Measurements from ENCODE around the gene DTX1. TPM values are rescaled to one million over a fixed set of nuclear protein-coding genes. Genes with fewer than 3 reads are reported as not detected.

DTX1 gene
- total and polyA plus RNA-seq, 7 experiments from 2014 or later, result 0.80 to 15.8 (median 4.5) TPM; not detected in 1

DNA sequence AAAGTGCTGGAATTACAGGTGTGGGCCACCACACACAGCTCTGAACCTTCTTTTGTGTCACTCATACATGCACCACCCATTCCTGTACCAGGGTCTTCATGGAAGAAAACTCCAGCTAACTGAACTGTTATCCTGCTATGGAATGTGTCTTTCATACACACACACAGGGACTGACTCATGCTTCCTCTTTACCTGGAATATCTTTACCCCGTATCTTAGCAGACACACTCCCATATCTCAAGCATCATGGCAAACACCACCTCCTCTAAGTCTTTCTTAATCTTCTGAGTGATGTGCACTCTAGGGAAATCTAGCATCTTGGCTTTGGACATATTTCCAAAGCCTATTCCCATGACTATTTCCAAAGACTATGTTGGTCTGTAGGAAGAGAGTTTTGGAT is 35.0 kb upstream of the DTX1 start:
- H3K27ac Mint-ChIP-seq, result no peak overlapping the region
- intact Hi-C loops (cut with micrococcal nuclease), result no loop called here
- DNase-seq (no peak), ATAC-seq (no peak)
- Histone ChIP-seq H3K27ac (ENCODE audit: low read depth, low read length) (no peak overlapping the region), H3K4me3 (ENCODE audit: low read length) (no peak overlapping the region), H3K36me3 (ENCODE audit: control insufficient read depth in 2 of 3, insufficient read depth in 3 of 3, low read length in 3 of 3) (no peaks in the 10 kb centered on the region), H3K9me3 (ENCODE audit: control insufficient read depth in 2 of 3, low read length in 3 of 3) (no peaks in the 10 kb centered on the region), H3K27me3 (ENCODE audit: control insufficient read depth in 2 of 2, insufficient read depth in 2 of 2, low read length in 2 of 2) (no peaks in the 10 kb centered on the region), H3K4me1 (ENCODE audit: control insufficient read depth in 2 of 2, insufficient read depth in 2 of 2, low read length in 2 of 2) (no peaks in the 10 kb centered on the region)
- H3K27me3 Mint-ChIP-seq, result peaks cover 0 to 15% (median 4%) of the 10 kb centered on the region in 5 donors
- H3K9me3 Mint-ChIP-seq, result peaks cover 0 to 3% (median 0%) of the 10 kb centered on the region in 11 donors
- peaks cover 0 to 7% (median 0%) of the 10 kb centered on the region in 7 donors for H3K4me1 Mint-ChIP-seq
- ChIA-PET CTCF (no interaction called here), POLR2A (no interaction called here)
- no peaks in the 10 kb centered on the region for H3K36me3 Mint-ChIP-seq
- no peak overlapping the region for H3K4me3 Mint-ChIP-seq

DNA sequence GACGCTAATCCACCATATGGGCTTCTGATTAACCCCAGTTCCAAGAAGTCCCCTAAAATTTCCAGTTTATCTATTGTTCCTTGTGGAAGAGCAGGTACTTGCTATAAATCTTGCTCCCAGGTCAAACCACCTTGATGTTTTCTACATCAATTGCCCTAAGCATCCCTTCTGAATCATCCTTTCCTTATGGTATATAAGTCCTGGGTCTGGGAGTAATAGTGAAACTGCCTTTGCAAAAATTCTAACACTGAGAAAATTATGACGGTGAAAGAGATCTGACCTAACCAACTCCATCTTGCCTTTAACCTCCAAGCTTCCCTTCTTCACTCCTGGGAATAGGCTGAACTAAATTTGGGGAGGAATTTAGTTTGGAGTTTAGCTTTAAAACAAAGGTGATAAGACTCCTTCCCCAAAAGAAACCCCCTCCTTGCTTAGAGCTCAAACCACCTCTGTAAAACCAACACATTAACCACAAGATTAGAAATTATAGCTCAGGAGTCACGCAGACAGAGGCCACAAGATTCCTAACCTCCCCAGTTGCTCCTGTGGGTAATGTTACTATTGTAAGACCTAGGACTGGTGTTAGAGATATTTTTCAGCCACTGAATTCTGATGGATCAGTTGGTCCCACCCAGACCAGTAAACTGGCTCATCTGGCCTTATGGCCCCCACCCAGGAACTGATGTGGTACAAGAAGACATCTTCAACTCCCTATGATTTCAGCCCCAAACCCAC is 33.8 kb upstream of the DTX1 start:
- H3K27me3 Mint-ChIP-seq, result peaks cover 0 to 17% (median 4%) of the 10 kb centered on the region in 5 donors
- DNase-seq (no peak), ATAC-seq (no peak)
- Histone ChIP-seq H3K27ac (ENCODE audit: low read depth, low read length) (no peak overlapping the region), H3K27me3 (ENCODE audit: control insufficient read depth in 2 of 2, insufficient read depth in 2 of 2, low read length in 2 of 2) (no peaks in the 10 kb centered on the region), H3K36me3 (ENCODE audit: control insufficient read depth in 2 of 3, insufficient read depth in 3 of 3, low read length in 3 of 3) (no peaks in the 10 kb centered on the region), H3K4me3 (ENCODE audit: low read length) (no peak overlapping the region), H3K9me3 (ENCODE audit: control insufficient read depth in 2 of 3, low read length in 3 of 3) (no peaks in the 10 kb centered on the region), H3K4me1 (ENCODE audit: control insufficient read depth in 2 of 2, insufficient read depth in 2 of 2, low read length in 2 of 2) (no peaks in the 10 kb centered on the region)
- peaks cover 0 to 7% (median 0%) of the 10 kb centered on the region in 7 donors for H3K4me1 Mint-ChIP-seq
- H3K4me3 Mint-ChIP-seq, result no peak overlapping the region
- intact Hi-C loops (cut with micrococcal nuclease), result no loop called here
- ChIA-PET CTCF (interaction anchor here (0.7 kb wide), 1 partner anchor 354 kb away, joined by 3 read pairs; no protein-coding TSS in a partner anchor), POLR2A (no interaction called here)
- peaks cover 0 to 3% (median 0%) of the 10 kb centered on the region in 11 donors for H3K9me3 Mint-ChIP-seq
- H3K27ac Mint-ChIP-seq, result no peak overlapping the region
- H3K36me3 Mint-ChIP-seq, result no peaks in the 10 kb centered on the region

DNA sequence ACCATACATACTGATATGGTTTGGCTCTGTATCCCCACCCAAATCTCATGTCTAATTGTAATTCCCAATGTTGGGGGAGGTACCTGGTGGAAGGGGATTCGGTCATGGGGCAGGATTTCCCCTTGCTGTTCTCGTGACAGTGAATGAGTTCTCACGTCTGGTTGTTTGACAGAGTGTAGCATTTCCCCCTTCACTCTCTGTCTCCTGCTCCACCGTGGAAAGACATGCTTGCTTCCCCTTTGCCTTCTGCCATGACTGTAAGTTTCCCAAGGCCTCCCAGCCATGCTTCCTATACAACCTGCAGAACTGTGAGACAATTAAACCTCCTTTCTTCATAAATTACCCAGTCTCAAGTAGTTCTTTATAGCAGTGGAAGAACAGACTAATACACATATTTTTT is 28.8 kb upstream of the DTX1 start:
- Mint-ChIP-seq H3K9me3 (peaks cover 0 to 3% (median 0%) of the 10 kb centered on the region in 11 donors), H3K27me3 (peaks cover 0 to 16% (median 3%) of the 10 kb centered on the region in 5 donors), H3K27ac (peak overlapping the region in 1 of 9 donors; percentile 8), H3K36me3 (no peaks in the 10 kb centered on the region), H3K4me1 (peaks cover 0 to 8% (median 3%) of the 10 kb centered on the region in 7 donors), H3K4me3 (no peak overlapping the region)
- no peaks in the 10 kb centered on the region for H3K9me3 ChIP-seq (ENCODE audit: control insufficient read depth in 2 of 3, low read length in 3 of 3)
- no peaks in the 10 kb centered on the region for H3K36me3 ChIP-seq (ENCODE audit: control insufficient read depth in 2 of 3, insufficient read depth in 3 of 3, low read length in 3 of 3)
- intact Hi-C loops (cut with micrococcal nuclease), result no loop called here
- H3K4me3 ChIP-seq (ENCODE audit: low read length), result no peak overlapping the region
- CTCF ChIA-PET, result no interaction called here
- POLR2A ChIA-PET, result no interaction called here
- DNase-seq (no peak), ATAC-seq (no peak)
- H3K27me3 ChIP-seq (ENCODE audit: control insufficient read depth in 2 of 2, insufficient read depth in 2 of 2, low read length in 2 of 2), result no peaks in the 10 kb centered on the region
- H3K27ac ChIP-seq (ENCODE audit: low read depth, low read length), result no peak overlapping the region
- H3K4me1 ChIP-seq (ENCODE audit: control insufficient read depth in 2 of 2, insufficient read depth in 2 of 2, low read length in 2 of 2), result no peaks in the 10 kb centered on the region

DNA sequence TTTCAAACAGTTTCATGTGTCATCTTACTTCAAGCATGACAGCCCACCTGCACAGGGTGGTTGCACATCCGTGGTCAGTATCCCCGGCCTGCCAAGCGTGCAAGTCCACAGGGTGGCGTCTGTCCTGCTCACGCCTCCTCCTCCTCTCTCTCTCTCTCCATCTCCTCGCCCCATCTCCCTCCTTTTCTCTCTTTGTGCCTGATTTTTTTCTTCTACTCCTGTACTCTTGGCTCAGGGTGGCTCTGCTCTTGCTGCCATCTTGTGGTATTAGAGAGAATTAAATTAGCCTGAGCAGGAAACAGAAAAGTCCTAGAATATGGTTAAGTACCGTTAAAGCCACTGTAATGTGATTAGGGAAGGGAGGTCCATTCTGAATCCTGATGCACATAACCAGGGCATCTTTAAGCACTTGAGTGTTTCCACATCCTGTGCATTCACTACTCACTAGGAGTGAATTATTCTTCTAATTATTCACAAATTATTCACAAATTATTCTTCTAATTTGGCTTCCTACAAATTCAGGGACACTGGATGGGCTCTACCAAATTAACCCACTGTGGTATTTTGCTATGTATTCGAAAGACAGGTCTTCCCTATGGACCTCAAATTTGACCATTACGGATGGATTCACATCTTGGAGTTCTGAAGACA is 25.5 kb upstream of the DTX1 start:
- H3K27ac Mint-ChIP-seq, result peak overlapping the region in 1 of 9 donors; percentile 28

DNA sequence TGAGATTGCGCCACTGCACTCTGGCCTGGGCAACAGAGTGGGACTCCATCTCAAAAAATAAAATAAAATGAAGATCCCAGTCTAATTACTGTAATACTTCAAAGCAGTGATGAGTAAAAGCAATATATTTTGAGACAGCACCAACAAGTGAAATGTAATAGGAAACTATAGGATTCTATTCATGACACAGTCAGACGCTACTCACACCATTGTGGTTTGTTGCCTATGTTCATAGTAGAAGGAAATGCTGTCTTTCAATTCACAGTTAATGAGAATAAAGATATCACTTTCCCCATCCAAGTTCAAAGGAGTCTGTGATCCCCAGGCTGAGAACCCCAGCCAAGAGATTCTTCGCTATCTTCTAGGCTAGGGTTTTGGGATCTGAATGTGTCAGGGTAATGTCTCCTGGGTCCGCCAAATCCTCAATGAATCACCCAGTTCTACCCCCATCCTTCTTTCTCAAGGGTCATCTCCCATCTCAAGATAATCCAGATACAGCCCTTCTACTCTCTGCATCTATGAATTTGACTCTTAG is 16.6 kb upstream of the DTX1 start:
- Mint-ChIP-seq H3K27ac (no peak overlapping the region), H3K36me3 (no peaks in the 10 kb centered on the region), H3K9me3 (no peaks in the 10 kb centered on the region), H3K27me3 (peaks cover 0 to 8% (median 0%) of the 10 kb centered on the region in 5 donors), H3K4me1 (no peaks in the 10 kb centered on the region), H3K4me3 (no peak overlapping the region)
- ATAC-seq (no peak), DNase-seq (no peak)
- POLR2A ChIA-PET, result no interaction called here
- Histone ChIP-seq H3K27ac (ENCODE audit: low read depth, low read length) (no peak overlapping the region), H3K27me3 (ENCODE audit: control insufficient read depth in 2 of 2, insufficient read depth in 2 of 2, low read length in 2 of 2) (no peaks in the 10 kb centered on the region), H3K4me3 (ENCODE audit: low read length) (no peak overlapping the region), H3K4me1 (ENCODE audit: control insufficient read depth in 2 of 2, insufficient read depth in 2 of 2, low read length in 2 of 2) (no peaks in the 10 kb centered on the region), H3K9me3 (ENCODE audit: control insufficient read depth in 2 of 3, low read length in 3 of 3) (no peaks in the 10 kb centered on the region), H3K36me3 (ENCODE audit: control insufficient read depth in 2 of 3, insufficient read depth in 3 of 3, low read length in 3 of 3) (no peaks in the 10 kb centered on the region)
- CTCF ChIA-PET, result no interaction called here
- intact Hi-C loops (cut with micrococcal nuclease), result loop anchor here in 1 of 2 donors (10.0 kb wide), 1 partner anchor 385 kb away; the partner anchor contains the start of gene SDSL

More for the DNA sequence above, 25.5 kb upstream of the DTX1 start:
- Histone ChIP-seq H3K9me3 (ENCODE audit: control insufficient read depth in 2 of 3, low read length in 3 of 3) (no peaks in the 10 kb centered on the region), H3K27me3 (ENCODE audit: control insufficient read depth in 2 of 2, insufficient read depth in 2 of 2, low read length in 2 of 2) (no peaks in the 10 kb centered on the region), H3K27ac (ENCODE audit: low read depth, low read length) (no peak overlapping the region), H3K4me3 (ENCODE audit: low read length) (no peak overlapping the region), H3K4me1 (ENCODE audit: control insufficient read depth in 2 of 2, insufficient read depth in 2 of 2, low read length in 2 of 2) (no peaks in the 10 kb centered on the region), H3K36me3 (ENCODE audit: control insufficient read depth in 2 of 3, insufficient read depth in 3 of 3, low read length in 3 of 3) (no peaks in the 10 kb centered on the region)
- ChIA-PET CTCF (interaction anchor here (0.8 to 1.7 kb wide), 3 partner anchors 39 to 426 kb away, joined by 3 to 8 read pairs (median 6); no protein-coding TSS in a partner anchor), POLR2A (no interaction called here)
- peak in 4 of 9 donors; percentile 12 to 30 (median 14) for DNase-seq
- peak; percentile 63 for ATAC-seq
- Mint-ChIP-seq H3K36me3 (no peaks in the 10 kb centered on the region), H3K4me1 (peaks cover 0 to 8% (median 3%) of the 10 kb centered on the region in 7 donors), H3K27me3 (peaks cover 0 to 24% (median 0%) of the 10 kb centered on the region in 5 donors), H3K9me3 (no peaks in the 10 kb centered on the region), H3K4me3 (no peak overlapping the region)
- intact Hi-C loops (cut with micrococcal nuclease), result loop anchor here in 1 of 2 donors (1.0 kb wide), 2 partner anchors 38 to 131 kb away; no protein-coding TSS in a partner anchor

DNA sequence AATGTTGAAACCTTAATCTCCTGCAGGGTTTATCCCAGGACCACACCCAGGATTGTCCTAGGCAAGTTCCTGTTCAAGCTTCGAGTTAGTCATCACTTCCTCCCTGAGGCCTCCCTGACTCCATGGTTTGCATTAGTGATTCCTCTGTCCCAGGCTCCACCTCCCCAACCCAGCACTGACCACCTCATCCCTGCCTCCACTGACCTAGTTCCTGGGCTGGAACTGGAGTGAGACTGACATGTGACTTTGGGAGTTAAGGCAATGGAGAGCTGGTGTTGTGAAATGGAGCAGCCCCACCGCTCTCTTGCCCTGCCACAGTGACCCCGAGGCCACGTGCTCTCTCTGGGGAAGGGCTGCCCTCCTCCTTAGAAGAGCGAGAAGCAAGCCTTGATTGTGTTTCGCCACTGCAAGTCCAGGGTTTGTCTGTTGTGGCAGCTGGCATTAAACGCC is 15.8 kb upstream of the DTX1 start:
- ATAC-seq, result peak; percentile 83
- Histone ChIP-seq H3K4me1 (ENCODE audit: control insufficient read depth in 2 of 2, insufficient read depth in 2 of 2, low read length in 2 of 2) (no peaks in the 10 kb centered on the region), H3K36me3 (ENCODE audit: control insufficient read depth in 2 of 3, insufficient read depth in 3 of 3, low read length in 3 of 3) (no peaks in the 10 kb centered on the region), H3K27ac (ENCODE audit: low read depth, low read length) (no peak overlapping the region), H3K4me3 (ENCODE audit: low read length) (no peak overlapping the region), H3K9me3 (ENCODE audit: control insufficient read depth in 2 of 3, low read length in 3 of 3) (no peaks in the 10 kb centered on the region), H3K27me3 (ENCODE audit: control insufficient read depth in 2 of 2, insufficient read depth in 2 of 2, low read length in 2 of 2) (no peaks in the 10 kb centered on the region)
- POLR2A ChIA-PET, result no interaction called here
- Mint-ChIP-seq H3K27ac (peak overlapping the region in 1 of 9 donors; percentile 14), H3K4me1 (no peaks in the 10 kb centered on the region), H3K27me3 (peaks cover 0 to 11% (median 0%) of the 10 kb centered on the region in 5 donors), H3K36me3 (no peaks in the 10 kb centered on the region), H3K4me3 (no peak overlapping the region), H3K9me3 (no peaks in the 10 kb centered on the region)
- no peak for DNase-seq
- intact Hi-C loops (cut with micrococcal nuclease), result loop anchor here in 1 of 2 donors (10.0 kb wide), 1 partner anchor 384 kb away; the partner anchor contains the start of gene SDSL
- CTCF ChIA-PET, result no interaction called here
